ENCODE measurements around the gene PIGR. TPM values are rescaled to one million over a fixed set of nuclear protein-coding genes. Genes with fewer than 3 reads are reported as not detected.

The PIGR gene
- total and polyA plus RNA-seq, 2 of the 8 experiments (the other 6 are each of a cell fraction or from before 2014, with no cell fraction given) = not detected

GRCh38 chr1:206949208-206949607, 2.9 kb upstream of the PIGR start (continued):
- TF ChIP-seq CHD7 (IDR thresholded peaks at IDR 0.05; ENCODE audit: insufficient replicate concordance, low read length) = no peak
- TF ChIP-seq, protein P1, sequence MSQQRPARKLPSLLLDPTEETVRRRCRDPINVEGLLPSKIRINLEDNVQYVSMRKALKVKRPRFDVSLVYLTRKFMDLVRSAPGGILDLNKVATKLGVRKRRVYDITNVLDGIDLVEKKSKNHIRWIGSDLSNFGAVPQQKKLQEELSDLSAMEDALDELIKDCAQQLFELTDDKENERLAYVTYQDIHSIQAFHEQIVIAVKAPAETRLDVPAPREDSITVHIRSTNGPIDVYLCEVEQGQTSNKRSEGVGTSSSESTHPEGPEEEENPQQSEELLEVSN (IDR thresholded peaks at IDR 0.05) = no peak
- no peak for TF ChIP-seq YY1 (IDR thresholded peaks at IDR 0.05; ENCODE audit: low read depth, low read length)
- TF ChIP-seq RXRA (IDR thresholded peaks at IDR 0.05; ENCODE audit: insufficient read depth, low read depth, low read length) = no peak
- TF ChIP-seq BCL11A (IDR thresholded peaks at IDR 0.05; ENCODE audit: low read depth in 2 of 2, low read length in 2 of 2) = no peak
- TF ChIP-seq CEBPB (IDR thresholded peaks at IDR 0.05; ENCODE audit: low read depth, low read length) = no peak
- no peak for TF ChIP-seq JUN (IDR thresholded peaks at IDR 0.05; ENCODE audit: low read depth, low read length)
- no peak for TF ChIP-seq NRF1 (IDR thresholded peaks at IDR 0.05; ENCODE audit: low read depth, low read length)
- no peak for TF ChIP-seq HDAC2 (IDR thresholded peaks at IDR 0.05; ENCODE audit: borderline replicate concordance in 1 of 2, low read depth in 2 of 2, low read length in 2 of 2)
- TF ChIP-seq EP300 (IDR thresholded peaks at IDR 0.05; ENCODE audit: borderline replicate concordance in 1 of 2, low read depth in 2 of 2, low read length in 2 of 2) = no peak
- no peak for TF ChIP-seq POLR2A (IDR thresholded peaks at IDR 0.05; ENCODE audit: control extremely low read depth in 1 of 2, low read depth in 2 of 2, low read length in 2 of 2)
